OCI-LY1 (cell line): Measurements from ENCODE around the gene GNB5.

Experiments
- EZH2 ChIP-seq: fragments of 200-600 bp; sonication (generic), shearing (Covaris generic); IDR thresholded peaks from 2 replicates; pipeline ENCODE4 v1.8.0; 2017; ENCODE audit warnings: borderline replicate concordance, mixed run types, mild to moderate bottlenecking, antibody characterized with exemption, low read length, moderate library complexity, mixed read lengths
- TF ChIP-seq, protein P1 (sequence below): fragments of 200-600 bp; sonication (generic), shearing (Covaris generic); IDR thresholded peaks from 2 replicates; pipeline ENCODE4 v1.5.1; 2017; ENCODE audit warnings: mild to moderate bottlenecking, antibody characterized with exemption, low read length, moderate library complexity, mixed read lengths

DNA sequence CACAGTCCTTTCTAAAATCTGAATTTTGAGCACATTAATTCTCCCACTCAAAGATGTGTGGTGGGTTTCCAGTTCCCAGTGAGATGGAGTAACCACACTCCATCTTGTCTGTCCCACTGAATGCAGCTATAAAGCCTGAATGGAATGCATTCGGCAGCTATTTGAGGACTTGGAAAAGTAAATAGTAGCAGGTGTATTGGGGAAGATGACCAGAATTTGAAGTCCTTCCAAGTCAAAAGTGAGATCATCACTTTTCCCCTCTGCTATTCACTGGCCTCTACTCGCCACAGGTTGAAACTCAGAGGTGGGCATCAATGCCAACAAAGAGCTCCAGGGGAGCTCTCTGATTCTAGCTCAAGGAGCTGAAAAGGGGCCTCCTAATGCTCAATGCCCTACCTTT lies 8.1 kb upstream of the GNB5 start:
- TF ChIP-seq, protein P1, sequence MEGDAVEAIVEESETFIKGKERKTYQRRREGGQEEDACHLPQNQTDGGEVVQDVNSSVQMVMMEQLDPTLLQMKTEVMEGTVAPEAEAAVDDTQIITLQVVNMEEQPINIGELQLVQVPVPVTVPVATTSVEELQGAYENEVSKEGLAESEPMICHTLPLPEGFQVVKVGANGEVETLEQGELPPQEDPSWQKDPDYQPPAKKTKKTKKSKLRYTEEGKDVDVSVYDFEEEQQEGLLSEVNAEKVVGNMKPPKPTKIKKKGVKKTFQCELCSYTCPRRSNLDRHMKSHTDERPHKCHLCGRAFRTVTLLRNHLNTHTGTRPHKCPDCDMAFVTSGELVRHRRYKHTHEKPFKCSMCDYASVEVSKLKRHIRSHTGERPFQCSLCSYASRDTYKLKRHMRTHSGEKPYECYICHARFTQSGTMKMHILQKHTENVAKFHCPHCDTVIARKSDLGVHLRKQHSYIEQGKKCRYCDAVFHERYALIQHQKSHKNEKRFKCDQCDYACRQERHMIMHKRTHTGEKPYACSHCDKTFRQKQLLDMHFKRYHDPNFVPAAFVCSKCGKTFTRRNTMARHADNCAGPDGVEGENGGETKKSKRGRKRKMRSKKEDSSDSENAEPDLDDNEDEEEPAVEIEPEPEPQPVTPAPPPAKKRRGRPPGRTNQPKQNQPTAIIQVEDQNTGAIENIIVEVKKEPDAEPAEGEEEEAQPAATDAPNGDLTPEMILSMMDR = no peak
- TF ChIP-seq EZH2 = no peak
